Cerebellar cortex (tissue), 1 donor: Measurements from ENCODE around the gene EEF2K.
A peak's percentile ranks its signal among the peaks of the same experiment; 100 is the strongest.
"Not testable (repeated sequence)": the region's sequence is repeated elsewhere in the genome, so short reads cannot be mapped to it uniquely, and the experiment has no call there.

Experiments used
- DNase-seq: peaks from one replicate; pipeline ENCODE4 v3.0.0-alpha.2; 2015; ENCODE audit warnings: low spot score

EEF2K gene

GRCh38 chr16:22190081-22190775 is 15.8 kb upstream of the EEF2K start:
- DNase-seq: peak; percentile 71

GRCh38 chr16:22190776-22191531 is 15.1 kb upstream of the EEF2K start:
- peak; percentile 100 for DNase-seq

- peak; percentile 50 for DNase-seq
These were observed 14.4 kb upstream of the EEF2K start for GRCh38 chr16:22191532-22192260.

GRCh38 chr16:22192261-22193062 is 13.6 kb upstream of the EEF2K start:
- peak; percentile 81 for DNase-seq

GRCh38 chr16:22193063-22193411 is 13.0 kb upstream of the EEF2K start:
- DNase-seq: no peak

DNA sequence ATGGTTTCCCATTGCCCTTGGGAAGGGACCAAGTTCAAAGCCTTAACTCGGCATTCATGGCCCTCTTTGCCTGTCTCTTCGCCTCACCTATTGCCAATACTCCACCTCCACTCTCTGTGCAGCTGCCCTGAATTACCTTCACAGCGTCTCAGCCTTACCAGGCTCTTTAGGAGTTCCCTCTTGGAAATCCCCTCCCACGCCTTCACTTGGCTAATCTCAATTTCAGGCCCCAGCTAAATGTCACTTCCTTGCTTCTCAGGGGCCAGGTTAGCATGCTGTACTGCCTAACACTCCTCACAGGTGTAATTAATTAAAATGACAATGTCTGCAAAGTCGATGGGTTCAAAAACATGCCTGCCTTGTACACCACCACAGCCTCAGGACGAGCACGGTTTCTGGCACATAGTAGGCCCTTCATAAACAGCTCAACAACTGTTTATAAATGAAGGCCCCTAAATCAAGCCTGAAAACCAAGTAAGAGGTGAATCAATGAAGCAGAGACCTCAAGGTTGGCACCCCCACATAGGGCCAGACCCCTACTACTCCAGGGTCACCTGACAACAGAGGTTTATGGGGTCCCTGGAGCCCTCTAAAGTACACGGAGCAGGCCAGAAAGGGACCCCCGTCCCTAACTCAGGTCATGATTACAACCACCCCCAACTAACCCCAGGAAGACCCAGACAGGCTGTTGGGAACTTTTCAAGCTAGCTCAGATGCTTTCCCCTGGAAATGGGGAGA is 11.2 kb upstream of the EEF2K start:
- DNase-seq: no peak

DNA sequence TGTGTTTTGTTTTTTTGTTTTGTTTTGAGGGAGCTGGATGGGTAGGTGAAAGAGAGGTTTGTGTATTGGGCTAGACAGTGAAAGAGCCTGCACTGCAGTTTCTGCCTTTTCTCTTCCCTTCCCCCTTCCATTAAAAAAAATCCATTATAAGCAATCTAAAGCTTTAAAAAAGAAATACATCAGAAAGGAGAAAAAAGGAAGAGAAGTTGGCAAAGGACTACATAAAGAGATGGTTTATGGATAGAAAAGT is 10.7 kb upstream of the EEF2K start:
- DNase-seq: no peak

GRCh38 chr16:22195695-22196558 is 10.2 kb upstream of the EEF2K start:
- peak; percentile 97 for DNase-seq

DNA sequence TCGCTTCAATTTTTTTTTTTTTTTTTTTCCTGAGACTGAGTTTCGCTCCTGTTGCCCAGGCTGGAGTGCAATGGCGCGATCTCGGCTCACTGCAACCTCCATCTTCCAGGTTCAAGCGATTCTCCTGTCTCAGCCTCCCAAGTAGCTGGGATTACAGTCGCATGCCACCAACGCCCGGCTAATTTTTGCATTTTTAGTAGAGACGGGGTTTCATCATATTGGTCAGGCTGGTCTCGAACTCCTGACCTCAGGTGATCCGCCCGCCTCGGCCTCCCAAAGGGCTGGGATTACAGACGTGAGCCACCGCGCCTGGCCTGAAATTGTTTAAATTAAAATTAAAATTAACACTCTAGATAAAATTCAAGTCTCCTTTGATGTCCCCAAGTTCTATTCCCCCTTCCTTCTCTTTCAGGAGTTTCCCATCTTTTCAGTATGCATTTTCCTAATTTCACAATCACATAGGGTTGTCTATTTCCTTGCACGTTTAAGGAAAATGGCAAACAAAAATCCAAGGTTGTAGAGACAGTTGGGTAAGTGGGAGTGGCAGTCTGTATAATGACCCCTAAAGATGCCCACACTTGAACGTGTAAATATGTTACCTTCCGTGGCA is 9.4 kb upstream of the EEF2K start:
- not testable (repeated sequence) for DNase-seq

DNA sequence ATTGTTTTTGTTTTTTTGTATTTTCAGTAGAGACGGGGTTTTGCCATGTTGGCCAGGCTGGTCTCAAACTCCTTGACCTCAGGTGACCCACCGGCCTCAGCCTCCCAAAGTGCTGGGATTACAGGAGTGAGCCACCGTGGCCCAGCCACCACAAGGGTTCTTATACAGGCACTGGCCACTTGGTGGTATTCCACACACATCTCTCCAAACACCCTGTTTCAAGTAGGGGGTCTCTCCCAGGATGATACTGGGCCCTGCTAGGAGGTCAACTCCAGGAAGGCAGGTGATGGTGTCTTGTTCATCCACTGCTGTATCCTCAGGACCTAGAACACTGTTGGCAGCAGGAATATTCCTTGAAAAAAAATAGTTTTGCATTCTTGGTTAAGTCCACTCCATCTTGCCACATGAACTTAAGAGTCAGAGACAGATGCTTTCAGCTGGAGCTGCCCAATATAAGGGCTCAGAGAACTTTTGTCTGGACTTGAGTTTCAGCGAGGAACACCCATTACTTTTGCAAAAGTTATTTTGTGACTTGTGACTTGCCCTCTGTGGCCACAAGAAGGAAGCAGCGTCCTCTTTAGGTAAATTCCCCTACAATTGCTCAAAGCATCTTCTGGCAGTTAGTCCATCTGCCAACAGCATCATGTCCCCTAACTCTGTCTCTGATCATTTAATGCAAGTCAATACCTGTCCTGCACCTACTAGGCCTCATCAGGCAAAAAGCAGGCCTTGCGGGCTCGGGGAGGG is 7.4 kb upstream of the EEF2K start:
- no peak for DNase-seq

GRCh38 chr16:22202261-22202637 is 3.8 kb upstream of the EEF2K start:
- DNase-seq: no peak

- DNase-seq: no peak
These were observed 3.0 kb upstream of the EEF2K start for GRCh38 chr16:22203091-22203490.

GRCh38 chr16:22204091-22204655 is 1.9 kb upstream of the EEF2K start:
- DNase-seq: no peak

GRCh38 chr16:22205577-22206012 is 483 bp upstream of the EEF2K start:
- DNase-seq: no peak

DNA sequence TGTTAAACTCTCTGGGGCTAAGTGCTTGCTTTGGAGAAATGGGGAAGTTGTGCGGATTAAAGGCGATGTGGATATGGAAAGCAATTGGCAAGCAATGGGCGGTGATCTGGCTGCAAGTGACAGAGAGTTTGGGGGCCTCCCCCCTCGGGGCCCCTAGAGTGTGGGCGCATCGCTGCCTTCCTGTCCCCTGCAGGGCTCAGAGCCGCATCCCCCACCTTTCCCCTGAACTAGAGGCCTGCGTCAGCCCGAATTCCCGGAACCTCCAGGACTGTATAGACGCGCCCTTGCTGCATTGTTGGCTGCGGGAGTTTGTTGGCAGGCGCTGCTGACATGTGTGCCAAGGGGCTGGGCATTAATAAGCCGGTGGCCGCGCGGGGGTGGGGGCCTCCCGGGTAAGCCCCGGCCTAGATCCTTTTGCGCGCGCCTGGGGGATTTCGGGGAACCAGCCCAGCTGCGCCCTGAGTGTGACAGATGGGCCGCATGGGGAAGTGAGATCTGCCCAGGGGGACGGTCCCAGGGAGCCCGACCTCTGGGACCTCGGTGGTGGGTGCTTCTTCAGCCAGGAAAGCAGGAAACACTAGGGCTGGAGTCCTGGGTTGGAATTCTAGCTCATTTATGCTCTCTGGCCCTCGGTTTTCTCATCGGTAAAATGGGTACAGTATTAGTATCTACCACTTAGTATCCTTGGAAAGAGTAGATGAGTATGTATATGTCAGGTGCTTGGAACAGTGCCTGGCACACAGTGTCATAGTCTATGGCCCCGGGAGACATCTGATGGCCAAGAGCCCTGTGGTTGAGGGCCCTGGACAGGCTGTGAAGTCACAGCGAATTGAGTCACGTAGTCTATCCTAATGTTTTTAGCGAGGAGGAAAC is 1.0 kb downstream of the EEF2K start:
- peak; percentile 68 for DNase-seq

DNA sequence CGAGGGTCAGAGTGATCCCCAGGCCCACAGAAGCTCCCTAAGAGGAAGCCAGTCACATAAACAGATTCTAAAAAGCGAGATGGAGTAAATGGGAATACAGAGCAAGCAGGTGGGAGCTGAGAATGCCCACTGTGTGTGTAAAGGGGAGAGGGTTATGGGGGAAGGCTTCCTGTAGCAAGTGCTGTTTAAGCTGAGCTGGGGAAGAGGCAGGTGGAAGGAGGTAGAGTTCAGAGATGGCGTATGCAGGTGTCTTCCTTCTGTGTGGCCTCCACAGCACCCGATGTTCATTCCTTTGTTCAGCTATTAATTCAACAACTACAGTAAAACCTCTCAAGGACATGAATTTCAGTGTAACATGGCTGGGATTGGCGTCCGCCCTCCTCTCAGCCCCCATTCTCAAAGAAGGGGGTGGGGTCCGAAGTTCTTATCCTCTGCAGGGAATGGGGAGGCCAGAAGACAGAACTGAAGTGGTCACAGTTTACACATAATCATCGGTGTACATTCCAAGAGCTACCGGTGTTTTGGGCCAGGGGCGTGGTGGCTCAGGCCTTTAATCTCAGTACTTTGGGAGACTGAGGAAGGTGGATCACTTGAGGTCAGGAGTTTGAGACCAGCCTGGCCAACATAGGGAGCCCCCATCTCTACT is 1.8 kb downstream of the EEF2K start:
- DNase-seq: no peak

DNA sequence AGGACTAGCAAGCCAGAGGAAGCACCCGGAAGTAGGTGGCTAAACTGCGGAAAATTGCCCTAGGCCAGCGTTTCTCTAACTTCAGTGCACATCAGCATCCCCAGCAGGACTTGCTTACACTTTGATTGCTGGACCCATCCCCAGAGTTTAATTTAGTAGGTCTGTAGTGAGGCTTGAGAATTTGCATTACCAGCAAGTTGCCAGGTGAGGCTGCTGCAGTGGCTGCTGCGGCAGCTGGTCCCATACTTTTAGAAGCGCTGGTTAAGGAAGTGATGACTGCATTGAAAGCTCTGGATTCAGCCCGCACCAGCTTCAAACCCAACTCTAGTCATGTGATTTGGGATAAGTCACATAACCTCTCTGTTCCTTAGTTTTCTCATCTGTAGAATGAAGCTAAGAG is 4.2 kb downstream of the EEF2K start:
- no peak for DNase-seq

DNA sequence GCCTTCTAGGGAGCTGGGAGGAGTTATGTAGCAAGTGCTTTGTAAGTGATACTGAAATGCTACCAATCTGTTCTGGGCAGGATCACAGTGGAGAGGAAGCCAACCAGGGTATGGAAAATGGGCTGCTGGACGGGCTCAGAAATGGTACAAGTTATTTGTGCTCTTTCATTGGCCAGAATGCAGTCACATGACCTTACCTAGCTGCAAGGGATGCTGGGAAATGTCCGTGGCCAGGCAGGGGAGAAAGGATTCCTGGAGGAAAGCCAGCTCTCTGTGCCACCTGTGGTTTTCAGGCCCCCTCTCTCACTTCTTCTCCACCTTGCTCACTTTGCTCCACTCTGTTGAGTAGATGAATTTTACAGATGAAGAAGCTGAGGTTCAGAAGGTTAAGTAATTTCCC is 4.8 kb downstream of the EEF2K start:
- DNase-seq: no peak
